Vagina (tissue), 2 donors: Measurements from ENCODE around the gene RNF146.

Experiments used
- POLR2A ChIP-seq, 2 donors: fragments of 450-650 bp; IDR thresholded peaks; one replicate each; pipeline ENCODE4 v1.6.1; 2017; ENCODE audit warnings: antibody characterized with exemption in 2 of 2, mild to moderate bottlenecking in 2 of 2, moderate library complexity in 2 of 2
- POLR2AphosphoS5 ChIP-seq, 2 donors: sonication (generic); formaldehyde crosslinking; IDR thresholded peaks; one replicate each; pipeline ENCODE4 v1.9.0; 2017; ENCODE audit warnings: antibody characterized with exemption in 2 of 2, mild to moderate bottlenecking in 2 of 2, low read depth in 1 of 2; ENCODE audit not compliant: insufficient read depth in 1 of 2
- TF ChIP-seq, protein P1 (sequence below), 3 experiments: fragments of 450-650 bp in 2 of 3; fragments of 200-600 bp in 1 of 3; sonication (generic) in 1 of 3; IDR thresholded peaks; one replicate each; pipeline ENCODE4 v1.5.1; 2017 to 2019; ENCODE audit warnings: antibody characterized with exemption in 3 of 3, mild to moderate bottlenecking in 2 of 3, moderate library complexity in 2 of 3

DNA sequence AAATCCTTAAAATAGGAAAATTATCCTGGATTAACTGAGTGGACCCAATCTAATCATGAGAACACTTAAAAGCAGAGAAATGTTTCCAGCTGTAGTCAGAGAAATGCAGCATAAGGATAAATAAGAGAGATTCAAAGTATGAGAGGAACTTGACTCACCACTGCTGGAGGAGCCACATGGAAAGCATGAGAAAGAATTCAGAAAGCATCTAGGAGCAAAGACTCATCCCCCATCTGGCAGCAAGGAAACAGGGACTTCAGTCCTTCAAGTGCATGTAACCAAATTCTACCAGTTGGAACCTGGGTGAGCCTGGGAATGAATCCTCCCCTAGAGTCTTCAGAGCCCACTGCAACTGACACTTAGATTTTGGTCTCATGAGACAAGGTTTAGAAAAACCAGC is 33.7 kb downstream of the RNF146 start:
- TF ChIP-seq, protein P1, sequence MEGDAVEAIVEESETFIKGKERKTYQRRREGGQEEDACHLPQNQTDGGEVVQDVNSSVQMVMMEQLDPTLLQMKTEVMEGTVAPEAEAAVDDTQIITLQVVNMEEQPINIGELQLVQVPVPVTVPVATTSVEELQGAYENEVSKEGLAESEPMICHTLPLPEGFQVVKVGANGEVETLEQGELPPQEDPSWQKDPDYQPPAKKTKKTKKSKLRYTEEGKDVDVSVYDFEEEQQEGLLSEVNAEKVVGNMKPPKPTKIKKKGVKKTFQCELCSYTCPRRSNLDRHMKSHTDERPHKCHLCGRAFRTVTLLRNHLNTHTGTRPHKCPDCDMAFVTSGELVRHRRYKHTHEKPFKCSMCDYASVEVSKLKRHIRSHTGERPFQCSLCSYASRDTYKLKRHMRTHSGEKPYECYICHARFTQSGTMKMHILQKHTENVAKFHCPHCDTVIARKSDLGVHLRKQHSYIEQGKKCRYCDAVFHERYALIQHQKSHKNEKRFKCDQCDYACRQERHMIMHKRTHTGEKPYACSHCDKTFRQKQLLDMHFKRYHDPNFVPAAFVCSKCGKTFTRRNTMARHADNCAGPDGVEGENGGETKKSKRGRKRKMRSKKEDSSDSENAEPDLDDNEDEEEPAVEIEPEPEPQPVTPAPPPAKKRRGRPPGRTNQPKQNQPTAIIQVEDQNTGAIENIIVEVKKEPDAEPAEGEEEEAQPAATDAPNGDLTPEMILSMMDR (IDR thresholded peaks at IDR 0.05) = no peak
- TF ChIP-seq POLR2A (IDR thresholded peaks at IDR 0.05) (no peak), POLR2AphosphoS5 (IDR thresholded peaks at IDR 0.05; ENCODE audit: insufficient read depth in 1 of 2, low read depth in 1 of 2) (no peak)
